Measurements from ENCODE around the gene HES6.

HES6 gene

GRCh38 chr2:238237431-238238135 lies 2.3 kb downstream of the HES6 start:
- H3K27ac ChIP-seq = no peak overlapping the region
- no peak for TF ChIP-seq ZFX (IDR thresholded peaks at IDR 0.05; ENCODE audit: borderline replicate concordance)

GRCh38 chr2:238236571-238236970 lies 3.3 kb downstream of the HES6 start:
- TF ChIP-seq CTCF (IDR thresholded peaks at IDR 0.05) = no peak
- no peak for TF ChIP-seq ZFX (IDR thresholded peaks at IDR 0.05; ENCODE audit: borderline replicate concordance)
- no peak overlapping the region for H3K27ac ChIP-seq

- TF ChIP-seq ZFX (IDR thresholded peaks at IDR 0.05; ENCODE audit: borderline replicate concordance) (no peak), CTCF (IDR thresholded peaks at IDR 0.05) (no peak)
- H3K27ac ChIP-seq = no peak overlapping the region
Measured at GRCh38 chr2:238235856-238236255, 4.0 kb downstream of the HES6 start.

GRCh38 chr2:238235331-238235732 lies 4.5 kb downstream of the HES6 start:
- TF ChIP-seq CTCF (IDR thresholded peaks at IDR 0.05) (no peak), ZFX (IDR thresholded peaks at IDR 0.05; ENCODE audit: borderline replicate concordance) (no peak)
- no peak overlapping the region for H3K27ac ChIP-seq

- TF ChIP-seq ZFX (IDR thresholded peaks at IDR 0.05; ENCODE audit: borderline replicate concordance) = no peak
- TF ChIP-seq CTCF (IDR thresholded peaks at IDR 0.05) = no peak
- no peak overlapping the region for H3K27ac ChIP-seq
Measured at GRCh38 chr2:238233625-238234024, 6.2 kb downstream of the HES6 start.

GRCh38 chr2:238231809-238232208 lies 8.0 kb downstream of the HES6 start:
- no peak overlapping the region for H3K27ac ChIP-seq
- TF ChIP-seq CTCF (IDR thresholded peaks at IDR 0.05) (no peak), ZFX (IDR thresholded peaks at IDR 0.05; ENCODE audit: borderline replicate concordance) (no peak)

GRCh38 chr2:238231251-238231793 lies 8.5 kb downstream of the HES6 start:
- no peak overlapping the region for H3K27ac ChIP-seq
- TF ChIP-seq ZFX (IDR thresholded peaks at IDR 0.05; ENCODE audit: borderline replicate concordance) (no peak), CTCF (IDR thresholded peaks at IDR 0.05) (no peak)

Measured in 22Rv1 (cell line).